ELR (cell line): ENCODE data around the gene MEAK7.
A peak's percentile ranks its signal among the peaks of the same experiment; 100 is the strongest.

ENCODE experiments used
- DNase-seq: peaks from one replicate; pipeline ENCODE4 v3.0.0-alpha.2; 2015; ENCODE audit warnings: low read depth

The MEAK7 gene

GRCh38 chr16:84486551-84487235 lies 17.8 kb downstream of the MEAK7 start:
- no peak for DNase-seq

GRCh38 chr16:84486126-84486525 lies 18.3 kb downstream of the MEAK7 start:
- DNase-seq: no peak

GRCh38 chr16:84485255-84486010 lies 19.0 kb downstream of the MEAK7 start:
- no peak for DNase-seq

GRCh38 chr16:84484579-84485254 lies 19.7 kb downstream of the MEAK7 start:
- peak; percentile 57 for DNase-seq

GRCh38 chr16:84483882-84484565 lies 20.4 kb downstream of the MEAK7 start:
- DNase-seq: no peak

GRCh38 chr16:84482951-84483881 lies 21.2 kb downstream of the MEAK7 start:
- no peak for DNase-seq

- no peak for DNase-seq
Measured at GRCh38 chr16:84482001-84482891, 22.2 kb downstream of the MEAK7 start.

- DNase-seq: no peak
Measured at GRCh38 chr16:84481051-84481735, 23.3 kb downstream of the MEAK7 start.

- DNase-seq: no peak
Measured at GRCh38 chr16:84479716-84480450, 24.6 kb downstream of the MEAK7 start.

GRCh38 chr16:84478172-84478947 lies 26.1 kb downstream of the MEAK7 start:
- peak; percentile 90 for DNase-seq

- DNase-seq: no peak
Measured at GRCh38 chr16:84477661-84478060, 26.8 kb downstream of the MEAK7 start.

- DNase-seq: no peak
Measured at GRCh38 chr16:84476401-84476800, 28.1 kb downstream of the MEAK7 start.

GRCh38 chr16:84475643-84476240 lies 28.7 kb downstream of the MEAK7 start:
- no peak for DNase-seq

- no peak for DNase-seq
Measured at GRCh38 chr16:84471966-84472365, 32.5 kb downstream of the MEAK7 start.

- DNase-seq: no peak
Measured at GRCh38 chr16:84471316-84471715, 33.1 kb downstream of the MEAK7 start.

- no peak for DNase-seq
Measured at GRCh38 chr16:84467709-84468108, 36.8 kb downstream of the MEAK7 start.

GRCh38 chr16:84467256-84467655 lies 37.2 kb downstream of the MEAK7 start:
- DNase-seq: no peak

- no peak for DNase-seq
Measured at GRCh38 chr16:84466692-84467091, 37.8 kb downstream of the MEAK7 start.
